HG03439 (cell line): Measurements from ENCODE around the gene ZNF878.
A peak's percentile ranks its signal among the peaks of the same experiment; 100 is the strongest.

ENCODE experiments used
- ATAC-seq: cut with Tn5 transposase; IDR thresholded peaks from one replicate; pipeline ENCODE4 v1.9.1; 2021; ENCODE audit warnings: mild to moderate bottlenecking, moderate library complexity; ENCODE audit not compliant: unreplicated experiment

ZNF878 gene

GRCh38 chr19:12035220-12036172 is 17.3 kb downstream of the ZNF878 start, which contains the start of gene ZNF433:
Gene ZNF433 (minus strand): TSS chr19:12035679. CDS start chr19:12035539, 140 bp downstream.
- ATAC-seq, result peak; percentile 86

GRCh38 chr19:12034620-12035019 is 18.1 kb downstream of the ZNF878 start:
- ATAC-seq, result no peak

GRCh38 chr19:12034198-12034597 is 18.6 kb downstream of the ZNF878 start:
- no peak for ATAC-seq

- ATAC-seq, result no peak
Observed at GRCh38 chr19:12015753-12016116, 37.0 kb downstream of the ZNF878 start.

- ATAC-seq, result no peak
Observed at GRCh38 chr19:12015015-12015752, 37.6 kb downstream of the ZNF878 start.

GRCh38 chr19:12000152-12000981 is 52.4 kb downstream of the ZNF878 start:
- peak; percentile 66 for ATAC-seq

GRCh38 chr19:11995174-11995573 is 57.6 kb downstream of the ZNF878 start:
- no peak for ATAC-seq
